Lower leg skin (tissue), 3 donors: ENCODE measurements around the gene NOS1.

ENCODE experiments used
- POLR2A ChIP-seq, 2 donors: fragments of 450-650 bp; IDR thresholded peaks; one replicate each; pipeline ENCODE4 v1.6.1; 2016 to 2017; ENCODE audit warnings: antibody characterized with exemption in 2 of 2, mild to moderate bottlenecking in 1 of 2, moderate library complexity in 1 of 2
- TF ChIP-seq, protein P1 (sequence below), 3 donors: fragments of 450-650 bp; IDR thresholded peaks; one replicate each; pipeline ENCODE4 v1.5.1; 2016; ENCODE audit warnings: antibody characterized with exemption in 3 of 3, mild to moderate bottlenecking in 3 of 3, moderate library complexity in 2 of 3

DNA sequence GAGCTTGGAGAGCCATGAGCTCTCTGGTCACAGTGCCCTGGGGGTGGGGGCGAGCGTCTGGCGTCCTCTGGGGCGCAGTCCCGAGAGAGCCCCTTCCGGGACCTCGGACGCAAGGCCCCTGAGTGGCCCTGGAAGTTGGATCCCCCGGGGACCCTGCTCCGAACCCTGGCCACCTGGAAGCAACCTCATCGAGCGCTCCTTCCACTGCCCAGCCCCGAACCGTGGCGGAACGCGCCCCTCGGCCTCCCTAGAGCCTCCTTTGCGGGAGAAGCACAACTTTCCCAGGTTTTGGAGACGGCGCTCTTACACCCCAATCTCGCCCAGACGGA lies 1.2 kb downstream of the NOS1 start:
- TF ChIP-seq, protein P1, sequence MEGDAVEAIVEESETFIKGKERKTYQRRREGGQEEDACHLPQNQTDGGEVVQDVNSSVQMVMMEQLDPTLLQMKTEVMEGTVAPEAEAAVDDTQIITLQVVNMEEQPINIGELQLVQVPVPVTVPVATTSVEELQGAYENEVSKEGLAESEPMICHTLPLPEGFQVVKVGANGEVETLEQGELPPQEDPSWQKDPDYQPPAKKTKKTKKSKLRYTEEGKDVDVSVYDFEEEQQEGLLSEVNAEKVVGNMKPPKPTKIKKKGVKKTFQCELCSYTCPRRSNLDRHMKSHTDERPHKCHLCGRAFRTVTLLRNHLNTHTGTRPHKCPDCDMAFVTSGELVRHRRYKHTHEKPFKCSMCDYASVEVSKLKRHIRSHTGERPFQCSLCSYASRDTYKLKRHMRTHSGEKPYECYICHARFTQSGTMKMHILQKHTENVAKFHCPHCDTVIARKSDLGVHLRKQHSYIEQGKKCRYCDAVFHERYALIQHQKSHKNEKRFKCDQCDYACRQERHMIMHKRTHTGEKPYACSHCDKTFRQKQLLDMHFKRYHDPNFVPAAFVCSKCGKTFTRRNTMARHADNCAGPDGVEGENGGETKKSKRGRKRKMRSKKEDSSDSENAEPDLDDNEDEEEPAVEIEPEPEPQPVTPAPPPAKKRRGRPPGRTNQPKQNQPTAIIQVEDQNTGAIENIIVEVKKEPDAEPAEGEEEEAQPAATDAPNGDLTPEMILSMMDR (IDR thresholded peaks at IDR 0.05) = no peak
- TF ChIP-seq POLR2A (IDR thresholded peaks at IDR 0.05) = no peak
